Measurements from ENCODE around the gene EXOC3L1.

EXOC3L1 gene

DNA sequence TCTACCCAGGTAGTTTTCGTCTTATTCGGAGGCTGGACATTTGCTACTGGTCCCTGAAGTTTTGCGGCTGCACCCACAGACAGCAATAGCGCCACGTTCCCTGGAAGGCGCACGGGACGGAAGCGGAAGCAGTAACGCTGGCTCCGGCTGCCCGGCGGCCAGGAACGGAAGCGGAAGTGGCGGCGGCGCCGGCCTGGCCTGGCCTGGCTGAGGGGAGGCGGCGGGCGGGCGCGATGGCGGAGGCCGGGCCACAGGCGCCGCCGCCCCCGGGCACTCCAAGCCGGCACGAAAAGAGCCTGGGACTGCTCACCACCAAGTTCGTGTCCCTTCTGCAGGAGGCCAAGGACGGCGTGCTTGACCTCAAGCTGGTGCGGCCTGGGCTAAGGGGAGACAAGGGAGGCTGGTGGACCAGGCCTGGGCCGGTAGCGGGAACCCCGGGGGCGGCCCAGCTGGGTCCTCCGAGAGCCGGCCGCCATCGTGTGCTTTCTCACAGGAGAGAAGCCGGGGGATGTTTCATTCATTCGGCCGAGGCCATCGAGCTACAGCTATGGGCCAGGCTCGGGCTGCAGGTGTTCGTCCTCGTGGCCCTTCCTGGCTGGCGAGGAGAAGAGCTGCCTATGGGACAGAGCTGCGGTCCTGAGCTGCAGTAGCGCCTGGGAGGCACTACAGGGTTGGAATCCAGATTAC lies 2.2 kb upstream of the EXOC3L1 start, which contains the start of gene E2F4:
Gene E2F4 (plus strand): TSS at position 161 of the 687 bp plus-strand sequence. CDS start 73 bp downstream, at position 234.
- TF ChIP-seq, protein P1, sequence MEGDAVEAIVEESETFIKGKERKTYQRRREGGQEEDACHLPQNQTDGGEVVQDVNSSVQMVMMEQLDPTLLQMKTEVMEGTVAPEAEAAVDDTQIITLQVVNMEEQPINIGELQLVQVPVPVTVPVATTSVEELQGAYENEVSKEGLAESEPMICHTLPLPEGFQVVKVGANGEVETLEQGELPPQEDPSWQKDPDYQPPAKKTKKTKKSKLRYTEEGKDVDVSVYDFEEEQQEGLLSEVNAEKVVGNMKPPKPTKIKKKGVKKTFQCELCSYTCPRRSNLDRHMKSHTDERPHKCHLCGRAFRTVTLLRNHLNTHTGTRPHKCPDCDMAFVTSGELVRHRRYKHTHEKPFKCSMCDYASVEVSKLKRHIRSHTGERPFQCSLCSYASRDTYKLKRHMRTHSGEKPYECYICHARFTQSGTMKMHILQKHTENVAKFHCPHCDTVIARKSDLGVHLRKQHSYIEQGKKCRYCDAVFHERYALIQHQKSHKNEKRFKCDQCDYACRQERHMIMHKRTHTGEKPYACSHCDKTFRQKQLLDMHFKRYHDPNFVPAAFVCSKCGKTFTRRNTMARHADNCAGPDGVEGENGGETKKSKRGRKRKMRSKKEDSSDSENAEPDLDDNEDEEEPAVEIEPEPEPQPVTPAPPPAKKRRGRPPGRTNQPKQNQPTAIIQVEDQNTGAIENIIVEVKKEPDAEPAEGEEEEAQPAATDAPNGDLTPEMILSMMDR (IDR thresholded peaks at IDR 0.05; ENCODE audit: low read depth, low read length, missing control alignments): no peak
- Histone ChIP-seq H3K36me3 (replicated peaks) (peaks cover 37% of the 10 kb centered on the region), H3K27ac (peak within 1 kb of the TSS; percentile 54), H3K27me3 (replicated peaks) (no peaks in the 10 kb centered on the region), H3K4me3 (ENCODE audit: low read depth, low read length) (peak within 1 kb of the TSS; percentile 94)
- DNase-seq: peak; percentile 79
- in situ Hi-C loops (cut with HindIII; ENCODE audit: low pct_ligation_motif_present, low sequenced_read_pairs): no loop called here

DNA sequence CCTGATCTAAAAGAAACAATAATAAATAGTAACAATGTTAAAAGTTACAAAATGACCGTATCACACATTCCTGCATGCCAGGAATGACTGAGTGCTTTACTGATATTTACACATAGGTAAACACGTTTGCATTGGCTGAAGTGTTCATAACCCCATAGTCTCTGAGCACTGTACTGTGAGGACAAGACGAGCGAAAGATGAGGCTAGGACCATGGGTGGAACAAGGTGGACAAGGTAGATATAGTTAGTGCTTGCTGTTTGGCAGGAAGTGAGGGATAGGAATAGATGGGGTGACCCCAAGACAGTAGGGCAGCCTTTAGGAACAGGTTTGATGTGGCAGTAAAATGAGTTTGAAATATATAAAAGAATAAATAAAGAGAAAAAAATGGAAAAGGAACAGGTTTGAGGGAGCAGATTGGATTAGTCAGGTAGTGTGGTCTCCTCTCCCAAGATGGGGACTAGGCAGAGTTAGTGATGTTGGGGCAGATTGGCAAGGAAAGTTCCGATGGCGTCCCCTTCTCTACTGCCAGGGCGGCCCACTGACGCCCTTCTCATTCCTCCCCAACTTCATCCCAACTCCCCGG lies 1.6 kb upstream of the EXOC3L1 start:
- peak overlapping the region; percentile 40 for H3K4me3 ChIP-seq (ENCODE audit: low read depth, low read length)
- no peak overlapping the region for H3K27ac ChIP-seq
- TF ChIP-seq, protein P1 (IDR thresholded peaks at IDR 0.05; ENCODE audit: low read depth, low read length, missing control alignments): no peak
- no peaks in the 10 kb centered on the region for H3K27me3 ChIP-seq (replicated peaks)
- in situ Hi-C loops (cut with HindIII; ENCODE audit: low pct_ligation_motif_present, low sequenced_read_pairs): no loop called here
- no peak for DNase-seq
- H3K36me3 ChIP-seq (replicated peaks): peaks cover 31% of the 10 kb centered on the region

- Histone ChIP-seq H3K36me3 (replicated peaks) (peaks cover 23% of the 10 kb centered on the region), H3K27ac (no peak overlapping the region), H3K27me3 (replicated peaks) (no peaks in the 10 kb centered on the region), H3K4me3 (ENCODE audit: low read depth, low read length) (no peak overlapping the region)
- in situ Hi-C loops (cut with HindIII; ENCODE audit: low pct_ligation_motif_present, low sequenced_read_pairs): no loop called here
- DNase-seq: no peak
- TF ChIP-seq, protein P1 (IDR thresholded peaks at IDR 0.05; ENCODE audit: low read depth, low read length, missing control alignments): no peak
Measured at GRCh38 chr16:67190448-67191399, 788 bp upstream of the EXOC3L1 start.

DNA sequence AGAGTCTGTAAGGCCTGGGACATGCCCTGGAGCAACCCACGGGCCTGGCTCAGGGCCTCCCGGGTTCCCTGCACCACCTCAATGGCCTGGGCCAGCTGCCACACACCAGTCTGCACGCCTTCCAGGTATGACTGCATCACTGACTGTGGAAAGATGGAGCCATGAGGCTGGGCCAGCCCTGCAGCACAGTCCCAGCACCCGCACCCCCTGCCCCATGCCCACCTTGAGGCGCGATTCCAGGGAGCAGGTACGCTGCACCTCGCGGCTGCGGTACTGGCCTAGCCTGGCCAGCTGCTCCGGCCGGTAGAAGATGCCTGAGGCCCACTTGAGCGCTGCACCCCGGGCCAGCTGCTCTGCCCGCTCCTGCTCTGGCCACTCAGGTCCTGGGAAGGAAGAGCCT lies 1.1 kb downstream of the EXOC3L1 start:
- in situ Hi-C loops (cut with HindIII; ENCODE audit: low pct_ligation_motif_present, low sequenced_read_pairs): no loop called here
- no peaks in the 10 kb centered on the region for H3K27me3 ChIP-seq (replicated peaks)
- peaks cover 6% of the 10 kb centered on the region for H3K36me3 ChIP-seq (replicated peaks)
- TF ChIP-seq, protein P1 (IDR thresholded peaks at IDR 0.05; ENCODE audit: low read depth, low read length, missing control alignments): no peak
- H3K27ac ChIP-seq: no peak overlapping the region
- H3K4me3 ChIP-seq (ENCODE audit: low read depth, low read length): no peak overlapping the region
- no peak for DNase-seq

DNA sequence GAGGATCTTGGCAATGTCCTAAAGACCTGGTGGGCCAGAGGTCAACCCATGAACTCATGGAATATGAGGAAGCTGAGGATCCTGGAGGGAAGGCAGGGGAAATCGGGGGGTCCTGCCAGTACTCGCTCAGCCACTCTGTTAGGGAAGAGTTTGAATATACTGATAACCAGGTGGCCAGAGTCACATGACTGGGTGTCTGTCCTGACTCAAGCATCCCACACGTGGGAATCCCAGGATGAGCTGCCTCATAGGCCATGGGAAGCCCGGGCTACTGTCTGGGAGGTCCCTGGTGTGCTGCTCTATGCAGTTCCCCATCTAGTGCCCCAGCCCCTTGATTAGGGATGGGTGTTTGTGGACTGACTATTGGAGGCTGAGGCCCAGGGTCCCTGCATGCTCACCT lies 1.6 kb downstream of the EXOC3L1 start:
- TF ChIP-seq, protein P1 (IDR thresholded peaks at IDR 0.05; ENCODE audit: low read depth, low read length, missing control alignments): no peak
- in situ Hi-C loops (cut with HindIII; ENCODE audit: low pct_ligation_motif_present, low sequenced_read_pairs): no loop called here
- Histone ChIP-seq H3K4me3 (ENCODE audit: low read depth, low read length) (no peak overlapping the region), H3K27me3 (replicated peaks) (no peaks in the 10 kb centered on the region), H3K27ac (no peak overlapping the region), H3K36me3 (replicated peaks) (peaks cover 3% of the 10 kb centered on the region)
- DNase-seq: no peak

Measured in brain microvascular endothelial cell (primary cell).